ENCODE data around the gene ZNF526.

Gene ZNF526

DNA sequence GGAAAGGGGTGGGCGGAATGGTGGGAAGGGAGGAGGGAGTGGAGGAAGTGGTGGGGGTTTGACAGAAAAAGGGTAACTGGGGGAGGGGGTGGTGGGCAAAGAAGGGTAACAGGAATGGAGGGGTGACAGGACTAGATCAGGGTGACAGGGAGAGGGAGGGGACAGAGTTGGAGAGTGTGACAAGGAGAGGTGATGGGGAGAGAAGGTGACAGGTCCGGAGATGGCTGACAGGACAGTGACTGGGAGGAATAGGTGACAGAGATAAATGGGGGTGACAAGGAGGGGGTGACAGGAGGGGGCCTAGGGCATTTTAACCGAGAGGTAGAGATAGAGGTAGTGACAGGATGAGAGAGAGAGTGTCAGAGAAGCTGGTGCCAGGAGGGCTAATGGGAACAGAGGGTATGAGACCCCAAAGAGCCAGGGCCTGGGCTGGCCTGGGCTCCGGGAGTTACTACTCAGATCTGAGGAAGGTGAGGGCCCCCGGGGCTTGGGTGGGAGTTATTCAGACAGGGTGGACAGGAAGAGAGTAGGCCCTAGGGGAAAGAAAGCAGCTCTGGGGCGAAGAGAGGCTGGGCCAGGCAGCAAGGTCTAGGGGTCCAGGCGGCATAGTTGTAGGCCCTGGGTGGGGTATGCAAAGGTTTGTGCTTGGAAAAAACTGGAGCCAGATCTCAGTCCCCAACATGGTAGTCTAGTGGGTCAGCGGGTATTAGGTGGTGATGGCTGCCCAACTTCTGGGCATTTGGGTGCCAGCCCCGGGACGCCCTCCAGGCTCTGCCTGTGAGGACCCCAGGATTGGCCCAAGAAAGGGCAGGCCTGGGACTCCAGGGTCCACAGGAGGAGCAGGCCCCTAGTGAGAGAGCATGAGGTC is 49.6 kb downstream of the ZNF526 start (continued):
- TF ChIP-seq, protein P1, sequence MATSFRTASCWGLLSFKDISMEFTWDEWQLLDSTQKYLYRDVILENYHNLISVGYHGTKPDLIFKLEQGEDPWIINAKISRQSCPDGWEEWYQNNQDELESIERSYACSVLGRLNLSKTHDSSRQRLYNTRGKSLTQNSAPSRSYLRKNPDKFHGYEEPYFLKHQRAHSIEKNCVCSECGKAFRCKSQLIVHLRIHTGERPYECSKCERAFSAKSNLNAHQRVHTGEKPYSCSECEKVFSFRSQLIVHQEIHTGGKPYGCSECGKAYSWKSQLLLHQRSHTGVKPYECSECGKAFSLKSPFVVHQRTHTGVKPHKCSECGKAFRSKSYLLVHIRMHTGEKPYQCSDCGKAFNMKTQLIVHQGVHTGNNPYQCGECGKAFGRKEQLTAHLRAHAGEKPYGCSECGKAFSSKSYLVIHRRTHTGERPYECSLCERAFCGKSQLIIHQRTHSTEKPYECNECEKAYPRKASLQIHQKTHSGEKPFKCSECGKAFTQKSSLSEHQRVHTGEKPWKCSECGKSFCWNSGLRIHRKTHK (tag by site-specific recombination; IDR thresholded peaks at IDR 0.05), result no peak

GRCh38 chr19:42270346-42271044 is 50.4 kb downstream of the ZNF526 start:
- CTCF ChIA-PET, result interaction anchor here (1.3 to 2.7 kb wide), 3 partner anchors 9 to 25 kb away, joined by 3 to 28 read pairs (median 5); no protein-coding TSS in a partner anchor
- Histone ChIP-seq H3K4me1 (ENCODE audit: control insufficient read depth, insufficient read depth, low read length) (peaks cover 16% of the 10 kb centered on the region), H3K27ac (ENCODE audit: extremely low read depth, low read depth, low read length) (peak overlapping the region; percentile 60), H3K4me3 (ENCODE audit: low read depth, low read length) (no peak overlapping the region; the same call in 1 of the 2 replicates), H3K9me3 (ENCODE audit: control insufficient read depth, insufficient read depth, low read depth, low read length) (no peaks in the 10 kb centered on the region), H3K36me3 (ENCODE audit: control insufficient read depth in 2 of 2, insufficient read depth in 1 of 2, low read length in 2 of 2) (peaks cover 5 to 41% of the 10 kb centered on the region in 2 experiments)
- POLR2A ChIA-PET, result interaction anchor here (0.5 to 2.7 kb wide), 5 partner anchors 9 to 27 kb away, joined by 6 to 18 read pairs (median 11); partner anchors contain the start of gene GSK3A
- TF ChIP-seq, protein P2, sequence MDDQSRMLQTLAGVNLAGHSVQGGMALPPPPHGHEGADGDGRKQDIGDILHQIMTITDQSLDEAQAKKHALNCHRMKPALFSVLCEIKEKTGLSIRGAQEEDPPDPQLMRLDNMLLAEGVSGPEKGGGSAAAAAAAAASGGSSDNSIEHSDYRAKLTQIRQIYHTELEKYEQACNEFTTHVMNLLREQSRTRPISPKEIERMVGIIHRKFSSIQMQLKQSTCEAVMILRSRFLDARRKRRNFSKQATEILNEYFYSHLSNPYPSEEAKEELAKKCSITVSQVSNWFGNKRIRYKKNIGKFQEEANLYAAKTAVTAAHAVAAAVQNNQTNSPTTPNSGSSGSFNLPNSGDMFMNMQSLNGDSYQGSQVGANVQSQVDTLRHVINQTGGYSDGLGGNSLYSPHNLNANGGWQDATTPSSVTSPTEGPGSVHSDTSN (CRISPR knock-in tag; IDR thresholded peaks at IDR 0.05), result no peak
- TF ChIP-seq ZNF114 (tag by site-specific recombination; IDR thresholded peaks at IDR 0.05), result no peak
- no peak for TF ChIP-seq ZNF76 (tag by site-specific recombination; IDR thresholded peaks at IDR 0.05; ENCODE audit: borderline replicate concordance, low read depth)
- no peak for TF ChIP-seq HOXC10 (CRISPR knock-in tag; IDR thresholded peaks at IDR 0.05)
- TF ChIP-seq ZNF677 (tag by site-specific recombination; IDR thresholded peaks at IDR 0.05), result no peak
- TF ChIP-seq ZFHX2 (tag by site-specific recombination; conservative IDR thresholded peaks at IDR 0.05), result peak; percentile 52
- no peak for TF ChIP-seq ZNF624 (tag by site-specific recombination; IDR thresholded peaks at IDR 0.05)
- TF ChIP-seq, protein P3, sequence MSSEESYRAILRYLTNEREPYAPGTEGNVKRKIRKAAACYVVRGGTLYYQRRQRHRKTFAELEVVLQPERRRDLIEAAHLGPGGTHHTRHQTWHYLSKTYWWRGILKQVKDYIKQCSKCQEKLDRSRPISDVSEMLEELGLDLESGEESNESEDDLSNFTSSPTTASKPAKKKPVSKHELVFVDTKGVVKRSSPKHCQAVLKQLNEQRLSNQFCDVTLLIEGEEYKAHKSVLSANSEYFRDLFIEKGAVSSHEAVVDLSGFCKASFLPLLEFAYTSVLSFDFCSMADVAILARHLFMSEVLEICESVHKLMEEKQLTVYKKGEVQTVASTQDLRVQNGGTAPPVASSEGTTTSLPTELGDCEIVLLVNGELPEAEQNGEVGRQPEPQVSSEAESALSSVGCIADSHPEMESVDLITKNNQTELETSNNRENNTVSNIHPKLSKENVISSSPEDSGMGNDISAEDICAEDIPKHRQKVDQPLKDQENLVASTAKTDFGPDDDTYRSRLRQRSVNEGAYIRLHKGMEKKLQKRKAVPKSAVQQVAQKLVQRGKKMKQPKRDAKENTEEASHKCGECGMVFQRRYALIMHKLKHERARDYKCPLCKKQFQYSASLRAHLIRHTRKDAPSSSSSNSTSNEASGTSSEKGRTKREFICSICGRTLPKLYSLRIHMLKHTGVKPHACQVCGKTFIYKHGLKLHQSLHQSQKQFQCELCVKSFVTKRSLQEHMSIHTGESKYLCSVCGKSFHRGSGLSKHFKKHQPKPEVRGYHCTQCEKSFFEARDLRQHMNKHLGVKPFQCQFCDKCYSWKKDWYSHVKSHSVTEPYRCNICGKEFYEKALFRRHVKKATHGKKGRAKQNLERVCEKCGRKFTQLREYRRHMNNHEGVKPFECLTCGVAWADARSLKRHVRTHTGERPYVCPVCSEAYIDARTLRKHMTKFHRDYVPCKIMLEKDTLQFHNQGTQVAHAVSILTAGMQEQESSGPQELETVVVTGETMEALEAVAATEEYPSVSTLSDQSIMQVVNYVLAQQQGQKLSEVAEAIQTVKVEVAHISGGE (tag by site-specific recombination; conservative IDR thresholded peaks at IDR 0.05; ENCODE audit: low read depth), result no peak
- no peak for TF ChIP-seq REPIN1 (tag by site-specific recombination; IDR thresholded peaks at IDR 0.05; ENCODE audit: low read depth)
- 0 out of 2 replicates have a peak, but pooled peaks have one; percentile 27 for TF ChIP-seq ZBTB10 (tag by site-specific recombination; IDR thresholded peaks at IDR 0.05)
- TF ChIP-seq ZNF544 (tag by site-specific recombination; IDR thresholded peaks at IDR 0.05), result no peak
- no peak for TF ChIP-seq ZNF404 (tag by site-specific recombination; IDR thresholded peaks at IDR 0.05)
- no peak for TF ChIP-seq ZNF292 (tag by site-specific recombination; IDR thresholded peaks at IDR 0.05; ENCODE audit: borderline replicate concordance, low read depth)
- no peak for TF ChIP-seq YY2 (tag by site-specific recombination; IDR thresholded peaks at IDR 0.05)
- no peak for TF ChIP-seq BCL11A (tag by site-specific recombination; IDR thresholded peaks at IDR 0.05; ENCODE audit: low read depth)
- TF ChIP-seq ZNF785 (tag by site-specific recombination; IDR thresholded peaks at IDR 0.05), result no peak
- TF ChIP-seq ZNF302 (tag by site-specific recombination; IDR thresholded peaks at IDR 0.05; ENCODE audit: low read depth), result no peak
- no peak for TF ChIP-seq KLF1 (tag by site-specific recombination; IDR thresholded peaks at IDR 0.05)
- no peak for TF ChIP-seq ZNF211 (tag by site-specific recombination; IDR thresholded peaks at IDR 0.05; ENCODE audit: low read depth)
- TF ChIP-seq, protein P4, sequence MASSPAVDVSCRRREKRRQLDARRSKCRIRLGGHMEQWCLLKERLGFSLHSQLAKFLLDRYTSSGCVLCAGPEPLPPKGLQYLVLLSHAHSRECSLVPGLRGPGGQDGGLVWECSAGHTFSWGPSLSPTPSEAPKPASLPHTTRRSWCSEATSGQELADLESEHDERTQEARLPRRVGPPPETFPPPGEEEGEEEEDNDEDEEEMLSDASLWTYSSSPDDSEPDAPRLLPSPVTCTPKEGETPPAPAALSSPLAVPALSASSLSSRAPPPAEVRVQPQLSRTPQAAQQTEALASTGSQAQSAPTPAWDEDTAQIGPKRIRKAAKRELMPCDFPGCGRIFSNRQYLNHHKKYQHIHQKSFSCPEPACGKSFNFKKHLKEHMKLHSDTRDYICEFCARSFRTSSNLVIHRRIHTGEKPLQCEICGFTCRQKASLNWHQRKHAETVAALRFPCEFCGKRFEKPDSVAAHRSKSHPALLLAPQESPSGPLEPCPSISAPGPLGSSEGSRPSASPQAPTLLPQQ (tag by site-specific recombination; IDR thresholded peaks at IDR 0.05), result no peak
- TF ChIP-seq ZNF184 (tag by site-specific recombination; IDR thresholded peaks at IDR 0.05), result no peak

Data from HEK293 (cell line).